Calu3 (cell line): ENCODE measurements around the gene PKNOX1. TPM values are rescaled to one million over a fixed set of nuclear protein-coding genes. Genes with fewer than 3 reads are reported as not detected.
"Not testable (repeated sequence)": the region's sequence is repeated elsewhere in the genome, so short reads cannot be mapped to it uniquely, and the experiment has no call there.

Source experiments
- BruUV-seq: library from RNA; stranded (reverse); fragments of 400-500 nt; replicated peaks from 2 replicates; lab custom pipeline; 2021; lab: Mats Ljungman, UMichigan
- CTCF ChIA-PET: fragments of 300-600 bp; sonication (Branson Sonifier 250); formaldehyde crosslinking; loops from one replicate; lab custom pipeline; 2022; ENCODE audit warnings: antibody characterized with exemption; lab: Charles Lee
- DNase-seq: peaks from one replicate; pipeline ENCODE4 v3.0.0; 2022
- H3K27ac Mint-ChIP-seq: one replicate; pipeline ENCODE4 v1.8.0; 2022; ENCODE audit warnings: mixed read lengths; ENCODE audit not compliant: unreplicated experiment
- H3K27me3 Mint-ChIP-seq: one replicate; pipeline ENCODE4 v1.8.0; 2022; ENCODE audit warnings: mixed read lengths; ENCODE audit not compliant: unreplicated experiment
- H3K36me3 Mint-ChIP-seq: one replicate; pipeline ENCODE4 v1.8.0; 2022; ENCODE audit warnings: mild to moderate bottlenecking, moderate library complexity, mixed read lengths; ENCODE audit not compliant: insufficient read depth, unreplicated experiment
- H3K4me1 Mint-ChIP-seq: one replicate; pipeline ENCODE4 v1.8.0; 2022; ENCODE audit warnings: mild to moderate bottlenecking, low read depth, mixed read lengths; ENCODE audit not compliant: unreplicated experiment
- H3K4me3 Mint-ChIP-seq: one replicate; pipeline ENCODE4 v1.8.0; 2022; ENCODE audit warnings: mild to moderate bottlenecking, low read depth, moderate library complexity, mixed read lengths; ENCODE audit not compliant: unreplicated experiment
- H3K9me3 Mint-ChIP-seq: one replicate; pipeline ENCODE4 v1.8.0; 2022; ENCODE audit warnings: low read depth, mixed read lengths; ENCODE audit not compliant: unreplicated experiment
- CTCF ChIP-seq: fragments of 200-600 bp; IDR thresholded peaks from one replicate; pipeline ENCODE4 v1.8.0; 2022; ENCODE audit warnings: antibody characterized with exemption; ENCODE audit not compliant: unreplicated experiment
- intact Hi-C: fragments of 100-400 bp; cut with micrococcal nuclease; formaldehyde crosslinking; loops from one replicate; pipeline ENCODE4 v1.10.0; 2022; ENCODE audit not compliant: unreplicated experiment
- total RNA-seq: library from RNA; stranded (reverse); gene quantifications from 2 replicates; pipeline ENCODE4 v1.2.3, GENCODE V29; 2022

The PKNOX1 gene
- total RNA-seq, 1 experiment from 2014 or later, result 10.1 TPM

- no TSS peak for BruUV-seq
- DNase-seq, result no peak
- Mint-ChIP-seq H3K9me3 (no peaks in the 10 kb centered on the region), H3K4me1 (no peaks in the 10 kb centered on the region), H3K27me3 (no peaks in the 10 kb centered on the region), H3K36me3 (no peaks in the 10 kb centered on the region), H3K4me3 (no peak overlapping the region), H3K27ac (no peak overlapping the region)
- intact Hi-C loops, result no loop called here
- TF ChIP-seq CTCF, result no peak
- CTCF ChIA-PET, result no interaction called here
Observed at GRCh38 chr21:43034826-43035225, 60.5 kb downstream of the PKNOX1 start.

GRCh38 chr21:43036889-43037288 lies 62.5 kb downstream of the PKNOX1 start:
- CTCF ChIA-PET, intact Hi-C loops, H3K36me3 Mint-ChIP-seq, H3K27ac Mint-ChIP-seq, H3K4me3 Mint-ChIP-seq, H3K4me1 Mint-ChIP-seq, H3K9me3 Mint-ChIP-seq, BruUV-seq, H3K27me3 Mint-ChIP-seq, DNase-seq: not testable (repeated sequence)

- intact Hi-C loops, result not testable (repeated sequence)
Observed at GRCh38 chr21:43037918-43038658, 63.7 kb downstream of the PKNOX1 start.

DNA sequence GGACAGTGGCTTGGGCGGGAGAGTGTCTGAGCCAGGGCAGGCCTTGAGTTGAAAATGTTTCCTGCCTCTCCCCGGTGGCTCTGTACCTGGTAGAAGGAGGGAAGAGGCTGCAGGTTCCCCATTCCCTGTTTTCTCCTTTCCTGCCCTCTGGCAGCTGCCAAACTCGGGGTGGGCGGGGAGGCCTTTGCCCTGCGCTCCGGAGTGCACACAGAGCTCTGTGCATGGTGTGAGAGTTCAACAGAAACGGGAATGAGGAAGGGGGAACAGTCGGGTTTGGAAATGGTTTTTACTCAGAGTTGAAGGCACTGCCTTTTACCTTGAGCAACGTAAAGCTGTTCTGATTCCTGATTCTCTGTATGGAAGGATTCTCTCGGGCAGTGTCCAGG lies 64.3 kb downstream of the PKNOX1 start:
- intact Hi-C loops, CTCF ChIA-PET, BruUV-seq, H3K4me1 Mint-ChIP-seq, H3K9me3 Mint-ChIP-seq, H3K4me3 Mint-ChIP-seq, H3K36me3 Mint-ChIP-seq, H3K27me3 Mint-ChIP-seq, DNase-seq, H3K27ac Mint-ChIP-seq: not testable (repeated sequence)

More at GRCh38 chr21:43037918-43038658, 63.7 kb downstream of the PKNOX1 start:
- BruUV-seq, CTCF ChIA-PET, H3K27ac Mint-ChIP-seq, H3K4me1 Mint-ChIP-seq, H3K9me3 Mint-ChIP-seq, H3K4me3 Mint-ChIP-seq, DNase-seq, H3K36me3 Mint-ChIP-seq, H3K27me3 Mint-ChIP-seq: not testable (repeated sequence)

GRCh38 chr21:43042169-43042568 lies 67.8 kb downstream of the PKNOX1 start:
- H3K27ac Mint-ChIP-seq, intact Hi-C loops, H3K27me3 Mint-ChIP-seq, H3K36me3 Mint-ChIP-seq, BruUV-seq, H3K4me3 Mint-ChIP-seq, DNase-seq, H3K9me3 Mint-ChIP-seq, CTCF ChIA-PET, H3K4me1 Mint-ChIP-seq: not testable (repeated sequence)

DNA sequence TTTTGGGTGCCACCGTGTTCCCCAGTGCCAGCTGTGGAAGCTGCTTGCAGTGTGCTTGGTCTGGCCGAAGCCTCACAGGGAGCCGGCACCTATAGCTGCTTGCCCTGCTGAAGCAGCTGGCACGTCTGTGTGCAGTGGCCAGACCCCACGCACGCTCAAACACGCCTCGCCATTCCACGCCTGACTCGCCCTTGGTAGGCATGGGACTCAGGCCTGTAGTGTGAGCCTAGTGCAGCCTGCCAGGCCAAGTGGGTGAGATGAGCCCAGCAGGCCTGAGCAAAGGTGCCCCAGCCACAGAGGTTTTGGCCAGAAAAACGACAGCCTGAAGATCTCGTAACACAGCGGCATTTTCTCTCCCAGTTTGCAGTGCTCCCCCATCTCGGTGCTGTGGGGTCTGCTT lies 68.9 kb downstream of the PKNOX1 start:
- H3K4me3 Mint-ChIP-seq, BruUV-seq, H3K9me3 Mint-ChIP-seq, H3K4me1 Mint-ChIP-seq, H3K27me3 Mint-ChIP-seq, H3K27ac Mint-ChIP-seq, CTCF ChIA-PET, H3K36me3 Mint-ChIP-seq, intact Hi-C loops, DNase-seq: not testable (repeated sequence)

DNA sequence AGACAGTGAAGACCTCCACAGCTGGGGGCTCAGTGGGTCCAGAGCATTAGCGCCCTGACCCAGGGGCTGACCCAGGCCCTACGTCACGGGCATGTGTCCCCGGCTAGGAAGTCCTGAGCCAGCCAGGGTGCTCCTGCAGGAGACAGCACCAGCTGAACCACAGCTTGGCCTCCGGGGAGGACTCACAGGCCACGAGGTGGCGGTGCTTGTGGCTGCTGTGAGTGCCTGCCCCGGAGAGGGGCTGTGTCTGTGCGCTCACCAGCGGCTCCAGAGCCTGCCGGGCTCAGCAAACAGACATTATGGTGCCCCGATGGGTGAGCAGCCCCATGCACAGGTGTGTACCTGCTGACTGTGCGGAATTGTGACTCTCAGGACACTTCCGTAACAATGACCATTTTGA lies 70.2 kb downstream of the PKNOX1 start:
- H3K9me3 Mint-ChIP-seq, intact Hi-C loops, H3K27me3 Mint-ChIP-seq, BruUV-seq, CTCF ChIA-PET, H3K27ac Mint-ChIP-seq, DNase-seq, H3K36me3 Mint-ChIP-seq, H3K4me1 Mint-ChIP-seq, H3K4me3 Mint-ChIP-seq: not testable (repeated sequence)

GRCh38 chr21:43045165-43045875 lies 71.0 kb downstream of the PKNOX1 start:
- H3K4me3 Mint-ChIP-seq, BruUV-seq, intact Hi-C loops, H3K9me3 Mint-ChIP-seq, H3K4me1 Mint-ChIP-seq, H3K36me3 Mint-ChIP-seq, CTCF ChIA-PET, H3K27ac Mint-ChIP-seq, DNase-seq, H3K27me3 Mint-ChIP-seq: not testable (repeated sequence)
